HepG2 (cell line): Measurements from ENCODE around the gene DPEP3. TPM values are rescaled to one million over a fixed set of nuclear protein-coding genes. Genes with fewer than 3 reads are reported as not detected.

Experiments
- ATAC-seq: fragments of 200-7000 bp; cut with Tn5 transposase; 3 replicates; pipeline ENCODE4 v1.9.1; 2020; ENCODE audit warnings: mild to moderate bottlenecking, moderate library complexity
- BruUV-seq: library from RNA; stranded (reverse); fragments of 400-500 nt; replicated peaks from 2 replicates; lab custom pipeline; 2021; lab: Mats Ljungman, UMichigan
- CTCF ChIA-PET: fragments of 300-600 bp; formaldehyde crosslinking; extraction: SDS; loops from one replicate; lab custom pipeline; 2021; ENCODE audit warnings: low total read pairs, inconsistent platforms, low intra/inter-chr PET ratio; lab: Yijun Ruan, JAX
- POLR2A ChIA-PET: fragments of 350-600 bp; sonication (Branson Sonifier 250); formaldehyde crosslinking; loops from one replicate; lab custom pipeline; 2020; ENCODE audit warnings: antibody characterized with exemption, inconsistent platforms; lab: Yijun Ruan, JAX
- DNase-seq: peaks from one replicate; pipeline ENCODE4 v3.0.0-alpha.2; 2015; ENCODE audit warnings: low spot score
- FAIRE-seq: peaks from 3 replicates; lab custom pipeline; 2011; peaks lifted over from hg19 to GRCh38; lab: Jason Lieb, UNC
- H2AFZ ChIP-seq: one replicate; pipeline ENCODE4 v1.6.1; 2011; ENCODE audit warnings: low read length, inconsistent platforms
- H3K27ac ChIP-seq: fragments of 300-600 bp; 3 replicates; pipeline ENCODE4 v1.8.0; 2011; ENCODE audit warnings: mixed run types, mild to moderate bottlenecking, mixed read lengths, low read length, inconsistent platforms; ENCODE audit not compliant: insufficient read depth; ENCODE audit errors: extremely low read length
- H3K27me3 ChIP-seq, 2 experiments: fragments of 200-600 bp in 1 of 2; 2 replicates in 1 of 2; 3 replicates in 1 of 2; pipeline versions ENCODE4 v1.6.0 to v1.8.0; 2011; ENCODE audit warnings: low read length in 2 of 2, mild to moderate bottlenecking in 2 of 2, moderate library complexity in 2 of 2, inconsistent platforms in 1 of 2; ENCODE audit not compliant: insufficient read depth in 2 of 2, control insufficient read depth in 1 of 2
- H3K36me3 ChIP-seq, 2 experiments: fragments of 200-600 bp in 1 of 2; replicated peaks in 1 of 2; 2 replicates in 1 of 2; 3 replicates in 1 of 2; pipeline versions ENCODE4 v1.5.1 to v1.8.0; 2011; ENCODE audit warnings: low read length in 2 of 2, inconsistent platforms in 1 of 2; ENCODE audit not compliant: insufficient read depth in 2 of 2, control insufficient read depth in 1 of 2
- H3K4me1 ChIP-seq: 2 replicates; pipeline ENCODE4 v1.5.1; 2012; ENCODE audit warnings: low read length, inconsistent platforms; ENCODE audit not compliant: insufficient read depth
- H3K4me2 ChIP-seq: 2 replicates; pipeline ENCODE4 v1.6.0; 2011; ENCODE audit warnings: low read depth, low read length, inconsistent platforms
- H3K4me3 ChIP-seq, 3 experiments: fragments of 200-600 bp in 1 of 3; sonication (generic), shearing (Covaris generic) in 1 of 3; replicated peaks in 1 of 3; 2 replicates each; pipeline ENCODE4 v1.5.1; 2011 to 2016; ENCODE audit warnings: low read length in 3 of 3, inconsistent platforms in 2 of 3, low read depth in 2 of 3, mild to moderate bottlenecking in 2 of 3, control low read depth in 1 of 3, mixed read lengths in 1 of 3; ENCODE audit not compliant: insufficient read depth in 1 of 3
- H3K79me2 ChIP-seq: one replicate; pipeline ENCODE4 v1.6.1; 2011; ENCODE audit warnings: low read length, inconsistent platforms; ENCODE audit not compliant: insufficient read depth
- H3K9ac ChIP-seq: 2 replicates; pipeline ENCODE4 v1.6.0; 2011; ENCODE audit warnings: mild to moderate bottlenecking, low read depth, low read length, inconsistent platforms; ENCODE audit not compliant: insufficient read depth
- H3K9me3 ChIP-seq: 2 replicates; pipeline ENCODE4 v1.5.1; 2012; ENCODE audit warnings: mild to moderate bottlenecking, low read length
- H4K20me1 ChIP-seq: 2 replicates; pipeline ENCODE4 v1.6.0; 2011; ENCODE audit warnings: inconsistent platforms, mild to moderate bottlenecking, low read length, moderate library complexity; ENCODE audit not compliant: insufficient read depth
- AGO2 ChIP-seq: fragments of 200-400 bp; formaldehyde crosslinking; optimal IDR thresholded peaks from 2 replicates; pipeline ENCODE3; 2017; ENCODE audit warnings: mild to moderate bottlenecking, low read depth, low read length, moderate library complexity
- HES4 ChIP-seq: sonication (generic); formaldehyde crosslinking; IDR thresholded peaks from 2 replicates; pipeline ENCODE4 v1.9.0; 2021; ENCODE audit warnings: mild to moderate bottlenecking, missing genetic modification reagents, borderline replicate concordance
- KLF13 ChIP-seq: sonication (generic); formaldehyde crosslinking; IDR thresholded peaks from 2 replicates; pipeline ENCODE4 v1.4.0; 2020; ENCODE audit warnings: mild to moderate bottlenecking, missing genetic modification reagents
- MAFK ChIP-seq, 2 experiments: IDR thresholded peaks in 1 of 2; conservative IDR thresholded peaks in 1 of 2; 2 replicates each; pipeline ENCODE4 v1.6.1; 2011; ENCODE audit warnings: improper control_type of control experiment in 2 of 2, low read length in 2 of 2
- MIXL1 ChIP-seq: IDR thresholded peaks from 2 replicates; pipeline ENCODE4 v1.6.1; 2016
- NCOA1 ChIP-seq: sonication (generic); formaldehyde crosslinking; IDR thresholded peaks from 2 replicates; pipeline ENCODE4 v1.9.0; 2021; ENCODE audit warnings: missing genetic modification reagents
- NFE2L1 ChIP-seq: sonication (generic); formaldehyde crosslinking; IDR thresholded peaks from 2 replicates; pipeline ENCODE4 v1.4.0; 2020; ENCODE audit warnings: missing genetic modification reagents, mild to moderate bottlenecking, borderline replicate concordance
- SIN3B ChIP-seq: fragments of 150-350 bp; IDR thresholded peaks from 2 replicates; pipeline ENCODE4 v1.6.1; 2014; ENCODE audit warnings: low read length
- SMAD3 ChIP-seq: sonication (generic); formaldehyde crosslinking; IDR thresholded peaks from 2 replicates; pipeline ENCODE4 v1.4.0; 2020; ENCODE audit warnings: missing genetic modification reagents
- SUZ12 ChIP-seq: fragments of 150-350 bp; IDR thresholded peaks from 2 replicates; pipeline ENCODE4 v1.6.1; 2014; ENCODE audit warnings: low read depth, low read length
- ZFP1 ChIP-seq: IDR thresholded peaks from 2 replicates; pipeline ENCODE4 v1.6.1; 2016
- ZNF225 ChIP-seq: sonication (generic); formaldehyde crosslinking; IDR thresholded peaks from 2 replicates; pipeline ENCODE4 v1.4.0; 2020; ENCODE audit warnings: mild to moderate bottlenecking, missing genetic modification reagents
- ZNF296 ChIP-seq: sonication (generic); formaldehyde crosslinking; conservative IDR thresholded peaks from 2 replicates; pipeline ENCODE4 v1.5.0; 2020; ENCODE audit warnings: mild to moderate bottlenecking, missing genetic modification reagents
- ZNF589 ChIP-seq: sonication (generic); formaldehyde crosslinking; conservative IDR thresholded peaks from 2 replicates; pipeline ENCODE4 v1.8.0; 2022; ENCODE audit warnings: mild to moderate bottlenecking, moderate library complexity, missing genetic modification reagents
- ZNF780A ChIP-seq: sonication (generic); formaldehyde crosslinking; IDR thresholded peaks from 2 replicates; pipeline ENCODE4 v1.8.0; 2022; ENCODE audit warnings: mild to moderate bottlenecking, missing genetic modification reagents, moderate library complexity
- ZNF839 ChIP-seq: sonication (generic); formaldehyde crosslinking; IDR thresholded peaks from 2 replicates; pipeline ENCODE4 v1.4.0; 2020; ENCODE audit warnings: missing genetic modification reagents, mild to moderate bottlenecking, borderline replicate concordance
- ZNF883 ChIP-seq: sonication (generic); formaldehyde crosslinking; IDR thresholded peaks from 2 replicates; pipeline ENCODE4 v1.5.1; 2020; ENCODE audit warnings: mild to moderate bottlenecking, missing genetic modification reagents; ENCODE audit errors: not compliant biosample characterization
- WGBS: methylation state at CpG from one replicate; pipeline ENCODE4 v1.1.6; 2017; ENCODE audit warnings: low lambda C conversion rate; 5-methylcytosine and 5-hydroxymethylcytosine counted together
- in situ Hi-C: cut with HindIII; loops from 2 replicates; pipeline ENCODE4 v1.10.0; 2017; ENCODE audit warnings: low pct_unique_long_range_greater_than_20kb; ENCODE audit not compliant: extremely low pct_ligation_motif_present
- intact Hi-C: fragments of 100-400 bp; cut with micrococcal nuclease; formaldehyde crosslinking; loops from one replicate; pipeline ENCODE4 v1.10.0; 2022; ENCODE audit not compliant: unreplicated experiment
- polyA plus RNA-seq, 8 experiments: library from polyadenylated mRNA; depleted of rRNA in 3 of 8; stranded (reverse) in 7 of 8; unstranded in 1 of 8; fragments of >200 nt; fragmentation: Illumina TruSeq in 4 of 8; extraction: Trizol in 4 of 8; gene quantifications; 2 replicates each; pipeline versions ENCODE4 v1.2.1 to v1.2.3, GENCODE V29; 2011 to 2016; ENCODE audit warnings: low read depth in 4 of 8, missing spikeins in 1 of 8, mixed read lengths in 1 of 8; ENCODE audit not compliant: insufficient read depth in 1 of 8
- total RNA-seq, 5 experiments: library from RNA; depleted of rRNA; stranded (reverse); fragments of >200 nt; fragmentation: Illumina TruSeq; extraction: Trizol; gene quantifications; 2 replicates each; pipeline ENCODE4 v1.2.3, GENCODE V29; 2016; ENCODE audit warnings: low read depth in 1 of 5
- TF ChIP-seq, protein P1 (sequence below): sonication (generic); formaldehyde crosslinking; IDR thresholded peaks from 2 replicates; pipeline ENCODE4; 2020; ENCODE audit warnings: missing genetic modification reagents, mild to moderate bottlenecking, borderline replicate concordance
- TF ChIP-seq, protein P2 (sequence below): sonication (generic); formaldehyde crosslinking; IDR thresholded peaks from 2 replicates; pipeline ENCODE4 v1.4.0; 2020; ENCODE audit warnings: missing genetic modification reagents

DPEP3 gene
- total and polyA plus RNA-seq, 2 of the 13 experiments (the other 11 are each of a cell fraction or from before 2014, with no cell fraction given), result not detected

DNA sequence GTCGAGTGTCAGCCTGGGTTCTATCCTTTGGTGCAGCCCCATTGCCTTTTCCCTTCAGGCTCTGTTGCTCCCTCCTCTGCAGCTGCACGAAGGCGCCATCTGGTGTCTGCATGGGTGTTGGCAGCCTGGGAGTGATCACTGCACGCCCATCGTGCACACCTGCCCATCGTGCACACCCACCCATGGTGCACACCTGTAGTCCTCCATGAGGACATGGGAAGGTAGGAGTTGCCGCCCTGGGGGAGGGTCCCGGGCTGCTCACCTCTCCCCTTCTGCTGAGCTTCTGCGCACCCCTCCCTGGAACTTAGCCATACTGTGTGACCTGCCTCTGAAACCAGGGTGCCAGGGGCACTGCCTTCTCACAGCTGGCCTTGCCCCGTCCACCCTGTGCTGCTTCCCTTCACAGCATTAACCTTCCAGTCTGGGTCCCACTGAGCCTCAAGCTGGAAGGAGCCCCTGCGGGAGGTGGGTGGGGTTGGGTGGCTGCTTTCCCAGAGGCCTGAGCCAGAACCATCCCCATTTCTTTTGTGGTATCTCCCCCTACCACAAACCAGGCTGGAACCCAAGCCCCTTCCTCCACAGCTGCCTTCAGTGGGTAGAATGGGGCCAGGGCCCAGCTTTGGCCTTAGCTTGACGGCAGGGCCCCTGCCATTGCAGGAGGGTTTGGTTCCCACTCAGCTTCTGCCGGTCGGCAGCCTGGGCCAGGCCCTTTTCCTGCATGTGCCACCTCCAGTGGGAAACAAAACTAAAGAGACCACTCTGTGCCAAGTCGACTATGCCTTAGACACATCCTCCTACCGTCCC, 51.5 kb downstream of the DPEP3 start:
- intact Hi-C loops (loop anchor here (1.0 to 5.0 kb wide), 4 partner anchors 36 to 256 kb away; partner anchors contain the start of gene PSKH1), in situ Hi-C loops (loop anchor here (5.0 kb wide), 2 partner anchors 41 to 111 kb away; no protein-coding TSS in a partner anchor)
- FAIRE-seq (peak; percentile 64), ATAC-seq (peak; percentile 71), DNase-seq (peak; percentile 69)
- Histone ChIP-seq H3K27ac (no peak overlapping the region), H3K9me3 (no peaks in the 10 kb centered on the region), H3K79me2 (no peaks in the 10 kb centered on the region), H3K4me3 (no peak overlapping the region), H4K20me1 (no peaks in the 10 kb centered on the region; the same call in 1 of the 2 replicates), H3K27me3 (no peaks in the 10 kb centered on the region), H3K9ac (no peak overlapping the region), H3K4me1 (peaks cover 3% of the 10 kb centered on the region), H2AFZ (no peak overlapping the region), H3K36me3 (peaks cover 19 to 29% of the 10 kb centered on the region in 2 experiments), H3K4me2 (no peak overlapping the region)
- CTCF ChIA-PET, result interaction anchor here (1.4 to 5.5 kb wide), 7 partner anchors 13 to 256 kb away, joined by 3 to 63 read pairs (median 5); partner anchors contain the start of genes NRN1L, PSKH1 and THAP11
- 49% methylated on average over 15 of the region's 16 CpGs for WGBS
- POLR2A ChIA-PET, result interaction anchor here (0.7 to 1.7 kb wide), 3 partner anchors 9 to 37 kb away, joined by 3 to 5 read pairs (median 4); partner anchors contain the start of gene LCAT
- TSS peak; percentile 10 for BruUV-seq
- TF ChIP-seq ZNF883 (CRISPR knock-in tag), result no peak
- no peak for TF ChIP-seq SMAD3 (CRISPR knock-in tag)
- TF ChIP-seq, protein P1, sequence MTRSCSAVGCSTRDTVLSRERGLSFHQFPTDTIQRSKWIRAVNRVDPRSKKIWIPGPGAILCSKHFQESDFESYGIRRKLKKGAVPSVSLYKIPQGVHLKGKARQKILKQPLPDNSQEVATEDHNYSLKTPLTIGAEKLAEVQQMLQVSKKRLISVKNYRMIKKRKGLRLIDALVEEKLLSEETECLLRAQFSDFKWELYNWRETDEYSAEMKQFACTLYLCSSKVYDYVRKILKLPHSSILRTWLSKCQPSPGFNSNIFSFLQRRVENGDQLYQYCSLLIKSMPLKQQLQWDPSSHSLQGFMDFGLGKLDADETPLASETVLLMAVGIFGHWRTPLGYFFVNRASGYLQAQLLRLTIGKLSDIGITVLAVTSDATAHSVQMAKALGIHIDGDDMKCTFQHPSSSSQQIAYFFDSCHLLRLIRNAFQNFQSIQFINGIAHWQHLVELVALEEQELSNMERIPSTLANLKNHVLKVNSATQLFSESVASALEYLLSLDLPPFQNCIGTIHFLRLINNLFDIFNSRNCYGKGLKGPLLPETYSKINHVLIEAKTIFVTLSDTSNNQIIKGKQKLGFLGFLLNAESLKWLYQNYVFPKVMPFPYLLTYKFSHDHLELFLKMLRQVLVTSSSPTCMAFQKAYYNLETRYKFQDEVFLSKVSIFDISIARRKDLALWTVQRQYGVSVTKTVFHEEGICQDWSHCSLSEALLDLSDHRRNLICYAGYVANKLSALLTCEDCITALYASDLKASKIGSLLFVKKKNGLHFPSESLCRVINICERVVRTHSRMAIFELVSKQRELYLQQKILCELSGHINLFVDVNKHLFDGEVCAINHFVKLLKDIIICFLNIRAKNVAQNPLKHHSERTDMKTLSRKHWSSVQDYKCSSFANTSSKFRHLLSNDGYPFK (CRISPR knock-in tag), result 0 out of 2 replicates have a peak, but pooled peaks have one; percentile 33
- no peak for TF ChIP-seq ZNF296 (CRISPR knock-in tag)
- TF ChIP-seq ZNF225 (CRISPR knock-in tag), result 0 out of 2 replicates have a peak, but pooled peaks have one; percentile 31
- peak; percentile 29; the same call in 1 of the 2 replicates for TF ChIP-seq KLF13 (CRISPR knock-in tag)
- TF ChIP-seq MIXL1 (CRISPR knock-in tag), result peak; percentile 47; the same call in 1 of the 2 replicates
- TF ChIP-seq ZNF589 (CRISPR knock-in tag), result 0 out of 2 replicates have a peak, but pooled peaks have one; percentile 57
- TF ChIP-seq ZFP1 (CRISPR knock-in tag), result no peak
- no peak for TF ChIP-seq HES4 (CRISPR knock-in tag)
- 0 out of 2 replicates have a peak, but pooled peaks have one; percentile 58 for TF ChIP-seq ZNF780A (CRISPR knock-in tag)
- peak; percentile 37; the same call in 1 of the 2 replicates for TF ChIP-seq SIN3B
- TF ChIP-seq ZNF839 (CRISPR knock-in tag), result peak; percentile 58; the same call in 1 of the 2 replicates
- 0 out of 2 replicates have a peak, but pooled peaks have one; percentile 12 for TF ChIP-seq SUZ12
- peak; percentile 89 for TF ChIP-seq AGO2
- TF ChIP-seq, protein P2, sequence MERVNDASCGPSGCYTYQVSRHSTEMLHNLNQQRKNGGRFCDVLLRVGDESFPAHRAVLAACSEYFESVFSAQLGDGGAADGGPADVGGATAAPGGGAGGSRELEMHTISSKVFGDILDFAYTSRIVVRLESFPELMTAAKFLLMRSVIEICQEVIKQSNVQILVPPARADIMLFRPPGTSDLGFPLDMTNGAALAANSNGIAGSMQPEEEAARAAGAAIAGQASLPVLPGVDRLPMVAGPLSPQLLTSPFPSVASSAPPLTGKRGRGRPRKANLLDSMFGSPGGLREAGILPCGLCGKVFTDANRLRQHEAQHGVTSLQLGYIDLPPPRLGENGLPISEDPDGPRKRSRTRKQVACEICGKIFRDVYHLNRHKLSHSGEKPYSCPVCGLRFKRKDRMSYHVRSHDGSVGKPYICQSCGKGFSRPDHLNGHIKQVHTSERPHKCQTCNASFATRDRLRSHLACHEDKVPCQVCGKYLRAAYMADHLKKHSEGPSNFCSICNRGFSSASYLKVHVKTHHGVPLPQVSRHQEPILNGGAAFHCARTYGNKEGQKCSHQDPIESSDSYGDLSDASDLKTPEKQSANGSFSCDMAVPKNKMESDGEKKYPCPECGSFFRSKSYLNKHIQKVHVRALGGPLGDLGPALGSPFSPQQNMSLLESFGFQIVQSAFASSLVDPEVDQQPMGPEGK, result peak; percentile 47; the same call in 1 of the 2 replicates
- 0 out of 4 replicates have a peak, but pooled peaks of 1 of the 2 experiments have one; percentile 7 for TF ChIP-seq MAFK (conservative IDR thresholded peaks at IDR 0.05 in 1 of 2, IDR thresholded peaks at IDR 0.05 in 1 of 2; ENCODE audit: low read length in 2 of 2)
- TF ChIP-seq NCOA1 (CRISPR knock-in tag), result no peak
- TF ChIP-seq NFE2L1 (CRISPR knock-in tag), result no peak
